Left hindlimb (tissue), 1 donor: ENCODE measurements around the gene BRS3.
A peak's percentile ranks its signal among the peaks of the same experiment; 100 is the strongest.

Experiments
- DNase-seq: peaks from one replicate; pipeline ENCODE4 v3.0.0-alpha.2; 2018

The BRS3 gene

DNA sequence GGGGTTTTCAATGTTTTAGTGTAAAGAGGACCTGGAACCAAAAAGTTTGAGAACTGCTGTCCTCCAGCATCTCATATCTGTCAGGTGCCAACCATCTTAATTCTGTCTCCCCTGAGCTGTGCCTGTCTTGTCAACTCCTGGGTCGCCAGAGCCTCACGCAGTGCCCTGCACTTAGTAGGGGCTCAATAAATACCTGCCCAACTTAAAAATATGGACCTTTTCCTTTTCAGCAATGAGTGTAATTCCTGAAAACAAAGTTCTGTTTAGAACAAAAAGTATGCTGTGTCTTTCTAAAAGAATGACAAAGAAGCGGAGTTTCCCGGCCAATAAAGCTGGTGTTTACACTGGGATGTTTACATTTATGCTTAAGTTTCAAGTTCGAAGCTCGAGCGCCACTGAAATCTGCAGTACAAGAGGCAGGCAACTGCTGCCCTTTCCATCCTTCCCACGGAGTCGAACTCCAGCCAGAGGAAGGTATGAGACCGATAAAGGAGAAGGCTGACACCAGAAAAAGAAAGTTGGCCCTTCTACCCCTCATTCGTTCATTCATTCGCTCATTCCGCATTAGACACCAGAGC, 8.5 kb downstream of the BRS3 start:
- DNase-seq: no peak

DNA sequence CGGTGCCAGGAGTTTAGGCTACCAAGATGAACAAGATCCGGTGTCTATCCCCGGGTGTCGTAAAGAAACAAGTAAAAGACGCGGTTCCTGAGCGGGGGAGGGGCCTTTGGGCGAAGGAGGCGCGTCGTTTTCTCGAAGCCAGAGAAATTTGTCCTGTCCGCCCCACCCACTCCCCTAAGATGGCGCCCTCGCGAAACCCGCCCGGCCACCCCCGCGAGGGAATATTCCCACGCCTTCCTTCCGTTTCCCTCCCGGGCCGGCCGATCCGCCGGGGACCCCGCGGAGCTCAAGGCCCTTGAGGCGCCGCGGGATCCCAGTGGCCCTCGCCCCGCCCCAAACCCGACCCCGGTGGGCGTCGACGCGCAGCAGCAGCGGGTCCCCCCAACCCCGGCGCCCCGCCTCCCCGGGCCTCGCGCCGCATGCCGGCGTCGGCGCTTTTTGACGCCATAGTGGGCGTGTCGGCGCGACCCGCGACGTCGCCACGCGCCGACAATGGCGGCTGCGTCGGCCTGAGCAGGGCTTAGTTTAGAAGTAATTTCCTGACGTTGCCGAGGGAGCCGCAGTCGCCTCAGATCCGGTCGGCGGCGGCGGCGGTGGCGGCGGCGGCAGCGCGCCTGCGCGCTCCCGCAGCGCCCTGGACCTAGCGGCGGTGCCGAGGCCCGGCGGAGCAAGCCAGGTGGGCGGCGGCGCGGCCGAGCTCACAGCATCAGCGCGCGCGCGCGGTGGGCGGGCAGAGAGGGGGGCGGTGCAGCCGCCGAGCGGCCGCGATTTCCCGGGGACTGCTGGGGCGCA, 9.2 kb downstream of the BRS3 start:
- DNase-seq: peak; percentile 90

DNA sequence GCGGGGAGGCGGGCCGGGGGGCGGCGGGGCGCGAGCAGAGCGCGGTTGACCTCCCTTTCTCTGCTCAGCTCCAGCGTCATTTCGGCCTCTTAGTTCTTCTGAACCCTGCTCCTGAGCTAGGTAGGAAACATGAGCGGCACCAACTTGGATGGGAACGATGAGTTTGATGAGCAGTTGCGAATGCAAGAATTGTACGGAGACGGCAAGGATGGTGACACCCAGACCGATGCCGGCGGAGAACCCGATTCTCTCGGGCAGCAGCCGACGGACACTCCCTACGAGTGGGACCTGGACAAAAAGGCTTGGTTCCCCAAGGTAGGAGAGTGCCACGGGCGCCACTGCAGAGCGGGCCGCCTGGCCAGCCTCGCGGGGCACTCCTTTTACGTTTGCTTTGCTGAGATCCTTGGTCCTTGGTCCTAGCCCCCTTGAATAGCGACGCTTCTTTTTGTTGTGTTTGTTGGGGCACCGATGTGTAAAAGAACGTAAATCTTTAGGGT, 9.9 kb downstream of the BRS3 start, which contains the start of gene HTATSF1:
HTATSF1 (plus strand) TSS at position 37 of the 497 bp plus-strand sequence; CDS start at position 130, 93 bp downstream.
- no peak for DNase-seq

DNA sequence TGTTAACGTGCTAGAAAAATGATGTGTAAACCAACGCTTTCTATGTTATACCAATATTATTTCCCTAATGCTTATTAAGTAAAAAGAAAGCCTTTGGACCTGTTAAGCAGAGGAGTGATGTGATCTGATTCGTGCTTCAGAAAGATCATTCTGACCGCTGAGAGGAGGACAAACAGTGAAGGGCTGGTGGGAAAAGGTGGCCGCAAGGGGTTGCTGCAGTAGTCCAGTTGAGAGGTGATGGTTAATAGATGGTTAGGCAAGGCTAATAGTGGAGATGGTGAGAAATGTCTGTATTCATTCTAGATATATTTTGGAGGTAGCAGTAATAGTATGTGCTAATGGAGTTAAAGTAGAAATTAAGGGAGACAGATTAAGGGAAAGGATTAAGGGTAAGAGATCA, 31.3 kb downstream of the BRS3 start:
- DNase-seq: no peak

DNA sequence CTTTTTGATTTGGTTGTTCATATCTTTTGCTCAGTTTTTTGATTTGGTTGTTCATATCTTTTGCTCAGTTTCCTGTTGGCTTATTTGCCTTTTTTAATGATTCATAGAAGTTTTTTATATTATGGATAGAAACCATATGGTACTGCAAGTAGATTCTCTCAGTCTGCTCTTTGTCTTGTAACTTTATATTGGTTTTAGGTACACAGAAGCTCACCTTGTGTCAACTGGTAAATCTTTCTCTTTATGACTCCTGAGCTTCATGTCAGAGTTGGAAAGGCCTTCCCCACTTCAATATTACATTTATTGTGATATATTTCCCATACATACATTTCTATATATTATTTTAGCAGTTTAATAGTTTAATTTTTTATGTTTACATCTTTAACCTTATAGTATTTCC, 36.0 kb downstream of the BRS3 start:
- DNase-seq: no peak

DNA sequence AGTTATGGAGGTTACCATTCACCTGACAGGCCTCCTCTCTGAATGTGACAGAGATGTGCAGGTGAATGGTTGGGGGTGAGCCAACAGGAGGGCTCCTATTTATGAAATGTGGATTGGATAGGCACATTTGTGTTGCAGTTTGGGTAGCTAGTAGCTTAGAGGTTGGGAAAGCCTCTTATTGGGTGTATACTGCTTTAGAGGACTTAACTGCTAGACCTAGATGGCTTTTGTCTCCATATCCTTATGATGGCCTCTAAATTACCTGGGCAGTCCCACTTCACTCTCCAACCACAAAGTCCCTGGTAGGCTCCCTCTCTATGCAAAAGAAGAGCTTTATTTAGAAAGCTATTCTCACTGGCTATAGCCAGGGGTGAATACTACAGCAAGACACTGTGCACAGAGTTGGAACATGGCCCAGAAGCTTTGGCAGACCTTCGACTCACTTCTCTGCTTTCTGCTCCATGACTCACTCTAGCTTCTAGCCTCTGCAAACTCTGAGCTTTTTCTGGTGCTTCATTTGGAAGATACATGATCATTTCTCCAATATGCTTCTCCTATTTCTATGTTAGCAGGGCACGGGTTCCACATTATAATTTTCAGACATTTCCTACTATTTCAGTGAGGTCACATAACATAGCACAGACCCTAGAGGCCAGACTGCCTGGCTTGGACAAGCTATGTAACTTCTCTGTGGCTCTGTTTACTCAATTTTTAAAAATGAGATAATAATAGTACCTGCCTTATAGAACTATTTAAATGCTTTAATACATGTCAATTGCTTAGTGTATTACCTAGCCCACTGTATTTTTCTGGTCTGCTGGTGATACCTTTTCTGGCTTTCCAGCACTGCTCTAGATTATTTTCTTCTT, 38.2 kb downstream of the BRS3 start:
- peak; percentile 80 for DNase-seq

DNA sequence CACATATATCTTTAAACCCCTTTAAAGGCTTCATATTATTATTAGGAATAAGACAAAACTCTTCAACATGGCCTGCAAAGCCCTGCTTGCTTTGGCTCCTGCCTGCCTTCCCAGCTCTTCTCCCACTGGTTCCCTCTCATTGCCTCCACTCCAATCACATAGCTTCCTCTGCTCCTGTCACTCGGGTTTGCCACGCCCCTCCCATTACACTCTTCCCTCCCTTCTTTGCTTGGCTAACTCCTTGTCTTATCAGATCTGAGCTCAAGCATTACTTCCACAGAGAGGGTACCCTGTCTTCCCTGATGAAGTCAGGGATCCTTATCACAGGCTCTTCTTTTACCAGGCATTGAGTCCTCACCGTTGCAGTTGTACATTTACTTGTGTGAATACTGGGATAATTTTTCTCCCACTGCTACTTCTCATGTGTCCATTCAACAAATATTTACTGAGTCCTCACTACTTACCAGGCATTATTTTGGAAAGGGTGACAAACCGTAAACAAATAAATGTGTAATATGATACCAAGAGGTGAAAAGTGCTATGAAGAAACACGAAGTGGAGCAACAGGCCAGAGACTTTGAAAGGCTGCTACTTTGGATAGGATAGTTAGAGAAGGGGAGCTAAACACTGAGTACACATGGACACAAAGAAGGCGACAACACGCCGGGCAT, 41.0 kb downstream of the BRS3 start:
- no peak for DNase-seq

DNA sequence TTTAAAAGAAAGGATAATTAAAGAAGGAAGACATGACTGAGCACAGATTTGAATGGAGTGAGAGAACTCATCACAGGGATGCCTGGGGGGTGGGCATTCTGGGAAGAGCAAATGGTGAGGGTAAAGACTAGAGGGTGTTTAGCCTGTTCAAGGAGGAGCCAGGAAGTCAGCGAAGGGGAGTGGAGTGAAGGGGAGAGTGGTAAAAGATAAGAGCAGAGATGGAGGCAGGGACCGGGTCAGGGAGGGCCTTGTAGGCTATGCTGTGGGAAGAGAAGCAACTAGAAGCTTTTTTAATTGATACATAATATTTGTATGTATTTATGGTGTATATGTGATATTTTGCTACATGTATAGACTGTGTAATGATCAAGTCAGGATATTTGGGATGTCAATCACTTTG, 42.0 kb downstream of the BRS3 start:
- DNase-seq: no peak

DNA sequence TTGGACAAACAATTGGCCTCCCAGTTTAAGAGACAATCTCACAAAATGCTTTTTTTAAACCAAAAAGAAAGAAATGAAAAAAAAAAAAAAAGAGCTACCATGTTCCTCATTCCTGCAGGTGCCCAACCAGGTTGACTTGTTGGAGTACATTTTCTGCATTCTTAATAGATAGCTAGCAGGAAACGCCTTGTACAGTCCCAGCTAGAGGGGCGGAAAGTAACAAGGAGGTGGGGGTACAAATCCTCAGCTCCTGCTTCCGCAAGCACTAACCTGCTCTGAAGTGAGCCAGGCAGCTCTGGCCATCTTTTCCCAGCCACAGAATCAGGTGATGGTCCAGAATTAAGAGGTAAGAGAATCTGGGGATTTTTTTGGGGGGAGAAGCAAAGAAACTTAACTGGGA, 44.2 kb downstream of the BRS3 start, which contains the start of gene VGLL1:
VGLL1 (plus strand) TSS at position 265 of the 400 bp plus-strand sequence. CDS start 3,806 bp downstream, outside the sequence.
- DNase-seq: no peak

DNA sequence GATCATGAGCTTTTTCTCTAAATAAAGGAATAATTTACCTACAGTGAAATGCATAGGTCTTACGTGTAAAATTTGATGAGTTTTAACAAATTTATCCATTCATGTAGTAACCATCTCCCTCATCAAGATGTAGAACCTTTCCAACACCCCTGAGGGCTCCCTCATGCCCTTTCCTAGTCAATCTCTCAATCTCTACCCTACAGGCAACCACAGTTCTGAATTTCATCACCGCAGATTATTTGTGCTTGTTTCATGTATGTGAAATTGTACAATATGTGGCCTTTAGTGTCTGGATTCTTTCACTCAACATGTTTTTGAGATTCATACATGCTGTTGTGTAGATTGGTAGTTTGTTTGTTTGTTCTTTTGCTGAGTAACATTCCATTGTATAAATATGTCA, 46.4 kb downstream of the BRS3 start:
- DNase-seq: no peak

DNA sequence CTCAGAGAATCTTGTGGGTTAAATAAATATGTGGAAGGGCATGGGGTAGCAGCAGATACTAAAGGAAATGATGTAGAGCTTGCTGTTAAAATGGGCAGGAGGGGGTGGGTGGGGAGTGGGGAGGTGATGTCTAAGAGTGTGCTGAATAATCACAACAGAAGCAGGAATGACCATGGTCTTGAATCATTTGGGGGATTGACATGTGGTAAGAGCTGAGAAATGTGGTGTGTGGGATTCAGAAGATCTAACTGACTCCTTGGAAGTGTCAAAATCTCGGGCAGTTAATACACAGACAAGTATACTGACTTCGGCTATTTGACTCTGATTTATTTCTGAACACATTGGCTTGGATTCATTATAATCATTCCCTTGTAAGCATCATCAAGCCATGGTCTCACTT, 51.1 kb downstream of the BRS3 start:
- no peak for DNase-seq

DNA sequence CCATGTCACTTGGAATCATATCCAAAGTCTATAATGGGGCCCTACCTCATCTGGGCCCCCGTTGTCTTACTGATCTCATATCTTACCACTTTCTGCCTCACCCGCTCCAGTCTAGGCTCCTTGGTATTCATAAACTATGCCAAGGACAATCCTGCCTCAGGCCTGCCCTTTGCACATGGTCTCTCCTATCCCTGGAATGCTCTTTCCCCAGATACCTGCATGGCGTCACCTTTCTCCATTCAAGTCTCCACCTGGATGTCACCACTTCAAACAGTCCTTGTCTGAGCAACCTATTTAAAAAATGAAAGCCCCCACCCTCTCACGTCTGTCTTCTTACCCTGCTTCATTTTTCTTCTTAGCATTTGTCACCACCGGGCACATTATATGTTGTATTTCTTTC, 52.5 kb downstream of the BRS3 start:
- DNase-seq: no peak

DNA sequence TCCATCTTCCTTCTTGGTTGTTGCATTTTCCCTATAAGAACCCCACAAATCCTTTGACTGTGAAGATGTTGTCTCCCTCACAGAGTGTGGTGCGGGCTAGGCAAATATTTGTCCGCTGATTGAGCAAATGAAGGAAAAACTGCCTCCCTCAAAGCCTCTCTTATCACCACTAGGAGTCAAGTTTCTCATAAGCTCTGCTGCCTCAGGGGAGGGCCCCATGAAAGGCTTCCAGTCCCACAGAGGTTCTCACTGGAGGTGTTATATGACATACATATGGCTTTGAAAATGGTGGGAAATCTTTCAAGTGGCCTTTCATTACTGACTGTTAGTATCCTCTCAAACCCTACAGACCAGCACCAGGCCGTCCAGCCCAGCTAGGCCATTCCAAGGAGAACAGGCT, 53.5 kb downstream of the BRS3 start:
- DNase-seq: no peak

DNA sequence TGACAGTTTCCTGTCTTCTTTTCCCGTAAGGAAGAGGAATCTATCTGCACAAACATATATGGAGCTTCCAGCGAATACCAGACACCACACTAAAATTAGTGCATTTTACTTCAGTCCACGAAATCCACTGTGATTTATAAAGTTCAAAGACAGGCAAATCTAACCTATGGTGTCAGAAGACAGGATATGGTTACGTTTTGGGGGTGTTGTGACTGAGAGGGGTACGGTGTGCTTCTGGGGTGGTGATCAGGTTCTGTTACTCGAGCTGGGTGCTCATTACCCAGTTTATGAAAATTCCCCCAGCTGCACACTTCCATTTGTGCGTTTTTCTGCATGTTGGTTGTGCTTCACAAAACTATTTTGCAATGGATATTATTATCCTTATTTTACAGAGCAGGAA, 54.5 kb downstream of the BRS3 start:
- no peak for DNase-seq
